GM12873 (cell line): Measurements from ENCODE around the gene SLU7.

Source experiments
- CTCF ChIP-seq: IDR thresholded peaks from 2 replicates; pipeline ENCODE4 v1.5.1; 2012; ENCODE audit warnings: low read depth, mild to moderate bottlenecking, moderate library complexity, low read length, control low read depth; ENCODE audit not compliant: insufficient read depth; ENCODE audit errors: missing control alignments

Gene SLU7

GRCh38 chr5:160463740-160464465, 45.0 kb upstream of the SLU7 start:
- TF ChIP-seq CTCF, result no peak

GRCh38 chr5:160463227-160463626, 44.3 kb upstream of the SLU7 start:
- no peak for TF ChIP-seq CTCF

- TF ChIP-seq CTCF, result no peak
These were observed 43.3 kb upstream of the SLU7 start for GRCh38 chr5:160462167-160462566.

- no peak for TF ChIP-seq CTCF
These were observed 42.5 kb upstream of the SLU7 start for GRCh38 chr5:160461378-160461777.

- TF ChIP-seq CTCF, result no peak
These were observed 41.6 kb upstream of the SLU7 start for GRCh38 chr5:160460377-160461049.

GRCh38 chr5:160458806-160459800, 40.2 kb upstream of the SLU7 start:
- no peak for TF ChIP-seq CTCF

- no peak for TF ChIP-seq CTCF
These were observed 38.4 kb upstream of the SLU7 start for GRCh38 chr5:160457252-160457651.
